ENCODE measurements around the gene SH3BP5L.

Gene SH3BP5L

DNA sequence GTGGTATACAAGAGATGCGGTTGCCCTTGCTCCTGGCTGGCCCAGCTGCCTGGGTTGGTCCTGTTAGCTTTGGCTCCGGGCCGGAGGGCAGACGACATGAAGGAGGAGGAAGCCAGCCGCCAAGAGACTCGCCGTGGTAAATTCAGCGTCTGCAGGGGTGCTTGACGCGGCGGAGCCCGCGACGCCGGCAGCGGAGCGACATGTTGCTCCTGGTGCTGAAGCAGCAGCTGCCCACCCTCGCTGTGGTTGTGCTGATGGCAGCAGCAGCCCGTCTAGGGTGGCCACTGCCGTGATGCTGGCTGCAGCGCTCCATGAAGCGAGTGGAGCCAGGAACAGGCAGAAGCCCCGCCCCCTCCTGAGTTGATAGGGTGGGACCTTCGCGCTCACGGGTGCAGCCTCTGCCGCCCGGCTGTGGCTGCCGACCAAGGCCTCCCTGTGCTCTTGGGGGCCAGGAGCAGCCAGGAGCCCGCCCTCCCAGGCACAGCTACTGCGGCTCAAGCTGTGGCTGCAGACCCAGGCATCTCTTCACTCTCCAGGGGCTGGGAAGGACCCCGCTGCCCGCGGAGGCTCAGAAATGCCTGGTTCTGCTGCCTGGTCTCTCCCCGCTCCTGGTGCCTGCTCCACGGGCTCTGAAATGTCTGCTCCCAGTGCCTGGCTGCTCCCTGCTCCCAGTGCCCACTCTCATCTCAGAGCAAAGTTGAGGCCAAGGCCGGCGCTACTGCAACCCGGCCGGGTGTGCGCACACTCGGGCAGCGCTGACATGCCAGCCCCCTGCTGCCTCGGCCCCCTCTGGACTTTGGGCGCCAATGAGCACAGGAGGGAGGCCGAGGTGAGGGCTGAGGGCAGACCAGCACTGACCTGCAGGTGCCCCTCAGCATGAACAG lies 37.5 kb upstream of the SH3BP5L start:
- DNase-seq (ENCODE audit: low spot score) = peak; percentile 74
- TF ChIP-seq, protein P1, sequence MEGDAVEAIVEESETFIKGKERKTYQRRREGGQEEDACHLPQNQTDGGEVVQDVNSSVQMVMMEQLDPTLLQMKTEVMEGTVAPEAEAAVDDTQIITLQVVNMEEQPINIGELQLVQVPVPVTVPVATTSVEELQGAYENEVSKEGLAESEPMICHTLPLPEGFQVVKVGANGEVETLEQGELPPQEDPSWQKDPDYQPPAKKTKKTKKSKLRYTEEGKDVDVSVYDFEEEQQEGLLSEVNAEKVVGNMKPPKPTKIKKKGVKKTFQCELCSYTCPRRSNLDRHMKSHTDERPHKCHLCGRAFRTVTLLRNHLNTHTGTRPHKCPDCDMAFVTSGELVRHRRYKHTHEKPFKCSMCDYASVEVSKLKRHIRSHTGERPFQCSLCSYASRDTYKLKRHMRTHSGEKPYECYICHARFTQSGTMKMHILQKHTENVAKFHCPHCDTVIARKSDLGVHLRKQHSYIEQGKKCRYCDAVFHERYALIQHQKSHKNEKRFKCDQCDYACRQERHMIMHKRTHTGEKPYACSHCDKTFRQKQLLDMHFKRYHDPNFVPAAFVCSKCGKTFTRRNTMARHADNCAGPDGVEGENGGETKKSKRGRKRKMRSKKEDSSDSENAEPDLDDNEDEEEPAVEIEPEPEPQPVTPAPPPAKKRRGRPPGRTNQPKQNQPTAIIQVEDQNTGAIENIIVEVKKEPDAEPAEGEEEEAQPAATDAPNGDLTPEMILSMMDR (IDR thresholded peaks at IDR 0.05; ENCODE audit: extremely low read depth, insufficient read depth, missing control alignments) = no peak
- in situ Hi-C loops (cut with MboI; ENCODE audit: low pct_unique_long_range_greater_than_20kb, low sequenced_read_pairs, unreplicated experiment) = no loop called here

DNA sequence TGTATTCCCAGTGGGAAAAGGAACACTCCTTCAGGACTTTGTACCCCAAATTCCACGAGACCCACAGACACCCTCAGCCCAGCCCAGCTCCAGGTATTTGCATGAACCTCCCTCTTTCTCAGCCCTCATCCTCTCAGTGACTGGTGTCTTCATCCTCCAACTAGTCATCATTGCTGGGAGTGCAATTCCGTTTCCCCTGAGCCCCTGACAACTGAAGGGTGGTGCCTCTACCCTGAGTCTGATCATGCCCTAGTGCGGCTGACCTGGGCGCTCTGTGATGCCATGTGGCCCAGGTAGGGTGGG lies 36.9 kb upstream of the SH3BP5L start:
- DNase-seq (ENCODE audit: low spot score) = no peak
- in situ Hi-C loops (cut with MboI; ENCODE audit: low pct_unique_long_range_greater_than_20kb, low sequenced_read_pairs, unreplicated experiment) = no loop called here
- TF ChIP-seq, protein P1 (IDR thresholded peaks at IDR 0.05; ENCODE audit: extremely low read depth, insufficient read depth, missing control alignments) = no peak

DNA sequence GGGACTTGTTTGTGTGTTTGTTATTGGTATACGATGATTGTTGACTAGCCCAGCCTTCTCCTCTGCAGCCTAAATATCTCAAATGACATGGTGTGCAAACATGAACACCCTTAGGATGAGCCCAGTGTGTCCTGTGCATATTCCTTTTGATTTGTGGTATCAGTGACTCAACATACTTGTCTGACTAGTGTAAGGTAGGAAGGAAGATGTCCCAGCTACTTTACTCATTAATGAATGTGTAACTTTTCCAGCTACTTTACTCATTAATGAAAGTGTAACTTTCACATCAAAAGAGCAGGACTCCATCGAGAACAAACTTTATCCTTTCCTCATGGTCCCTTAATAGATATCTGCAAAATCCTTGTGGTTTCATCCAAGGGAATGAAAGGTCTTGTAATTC lies 35.9 kb upstream of the SH3BP5L start:
- in situ Hi-C loops (cut with MboI; ENCODE audit: low pct_unique_long_range_greater_than_20kb, low sequenced_read_pairs, unreplicated experiment) = no loop called here
- TF ChIP-seq, protein P1 (IDR thresholded peaks at IDR 0.05; ENCODE audit: extremely low read depth, insufficient read depth, missing control alignments) = no peak
- DNase-seq (ENCODE audit: low spot score) = no peak

DNA sequence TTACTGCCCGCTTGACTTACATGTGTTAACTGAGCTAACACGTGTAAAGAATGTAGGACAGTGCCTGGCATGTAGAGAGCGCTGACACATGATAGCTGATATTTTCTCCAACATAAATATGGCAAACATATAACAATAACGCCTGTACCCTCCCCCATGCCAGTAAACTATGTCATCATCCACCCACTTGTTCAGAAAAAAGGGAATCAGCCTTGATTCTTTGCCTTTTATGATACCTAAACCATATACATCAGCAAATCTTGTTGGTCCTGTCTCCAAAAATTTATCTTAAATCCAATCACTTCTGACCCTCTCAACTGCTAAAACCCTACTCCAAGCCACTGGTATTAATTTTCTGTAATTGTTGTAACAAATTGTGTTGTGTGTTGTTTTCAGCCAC lies 34.3 kb upstream of the SH3BP5L start:
- TF ChIP-seq, protein P1 (IDR thresholded peaks at IDR 0.05; ENCODE audit: extremely low read depth, insufficient read depth, missing control alignments) = no peak
- DNase-seq (ENCODE audit: low spot score) = no peak
- in situ Hi-C loops (cut with MboI; ENCODE audit: low pct_unique_long_range_greater_than_20kb, low sequenced_read_pairs, unreplicated experiment) = no loop called here

DNA sequence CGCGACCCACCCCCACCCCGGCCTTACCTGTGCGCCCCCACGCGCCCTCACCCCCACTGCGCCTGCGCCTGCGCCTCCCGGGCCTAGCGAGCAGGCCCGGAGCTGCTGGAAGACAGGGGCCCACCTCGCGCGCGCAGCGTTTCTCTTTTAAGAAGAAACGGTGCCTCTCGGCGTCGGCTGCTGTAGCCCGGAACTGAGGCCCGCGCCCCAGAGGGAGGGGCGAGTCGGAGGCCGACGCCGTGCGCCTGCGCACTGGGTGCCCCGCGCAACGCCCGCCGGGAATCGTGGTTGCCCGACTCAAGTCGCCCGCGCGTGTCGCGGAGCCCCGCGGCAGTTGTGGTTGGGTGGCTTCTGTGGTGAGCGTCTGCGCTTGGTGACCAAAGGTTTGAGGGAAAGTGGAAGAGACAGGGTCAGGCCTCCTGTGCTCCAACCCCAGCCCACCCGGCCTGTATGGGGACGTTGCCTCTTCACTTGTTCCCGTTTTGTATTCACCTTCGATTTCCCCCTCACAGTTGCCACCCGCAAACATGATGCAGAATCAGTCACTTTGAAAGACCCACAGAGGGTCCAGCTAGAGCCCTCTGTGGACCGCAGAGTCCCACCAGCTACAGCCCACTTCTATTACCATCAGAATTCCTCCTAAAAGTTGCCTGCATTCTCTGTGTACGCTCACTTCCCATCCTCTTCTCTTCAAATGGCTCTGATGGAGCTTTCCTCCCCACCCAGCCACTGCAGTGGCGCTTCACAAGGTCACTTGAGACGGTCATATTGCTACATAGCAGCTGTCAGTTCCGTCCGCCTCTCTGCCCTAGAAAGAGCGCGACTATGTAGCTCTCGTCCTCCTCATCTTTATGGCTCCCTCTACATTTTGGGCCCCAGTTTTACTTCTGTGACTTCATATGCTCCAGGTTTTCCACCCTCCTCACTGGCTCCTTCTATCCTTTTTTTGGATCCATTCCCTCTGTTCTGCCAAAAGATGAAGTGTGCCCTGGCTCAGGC lies 33.5 kb upstream of the SH3BP5L start, which contains the start of gene ZNF692:
TSS of gene ZNF692 (minus strand) at position 195 of the 999 bp plus-strand sequence. CDS start 776 bp downstream, outside the sequence.
- in situ Hi-C loops (cut with MboI; ENCODE audit: low pct_unique_long_range_greater_than_20kb, low sequenced_read_pairs, unreplicated experiment) = no loop called here
- TF ChIP-seq, protein P1 (IDR thresholded peaks at IDR 0.05; ENCODE audit: extremely low read depth, insufficient read depth, missing control alignments) = no peak
- DNase-seq (ENCODE audit: low spot score) = peak; percentile 99

DNA sequence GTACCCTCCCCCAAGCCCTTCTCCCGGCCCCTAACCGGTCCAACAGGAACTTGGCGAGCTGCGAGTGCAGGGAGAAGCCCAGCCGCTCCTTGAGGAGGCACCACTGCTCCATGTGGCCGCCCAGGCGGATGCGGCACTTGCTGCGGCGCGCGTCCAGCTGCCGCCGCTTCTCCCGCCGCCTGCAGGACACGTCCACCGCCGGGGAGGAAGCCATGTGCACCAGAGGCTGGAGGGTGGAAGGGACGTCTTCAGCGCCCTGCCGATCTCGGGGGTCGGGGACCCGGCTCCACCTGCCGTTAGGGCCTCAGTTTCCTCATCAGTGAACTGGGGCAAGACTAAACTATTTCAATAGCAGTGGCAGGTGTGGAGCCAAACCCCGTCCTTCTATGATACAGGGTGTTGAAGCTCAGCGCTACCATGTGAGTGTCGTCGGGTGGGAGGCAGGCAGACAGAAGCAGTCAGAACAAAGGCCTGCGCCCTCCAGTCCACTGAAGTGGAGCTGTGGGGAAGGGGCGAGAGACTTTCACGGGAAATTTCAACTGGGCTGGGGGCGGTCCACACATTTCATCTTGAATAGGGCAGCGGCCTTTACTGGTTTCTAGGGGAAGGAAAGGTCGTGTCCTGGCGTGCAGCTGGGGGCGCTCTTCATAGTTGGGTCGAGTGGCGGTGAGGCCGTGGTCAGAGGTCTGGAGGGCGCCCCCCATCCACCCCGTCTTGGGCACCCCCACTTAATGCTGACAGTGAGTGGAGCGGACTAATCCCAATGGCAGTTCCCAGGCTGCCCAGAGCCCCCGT lies 32.6 kb upstream of the SH3BP5L start:
- peak; percentile 85 for DNase-seq (ENCODE audit: low spot score)
- in situ Hi-C loops (cut with MboI; ENCODE audit: low pct_unique_long_range_greater_than_20kb, low sequenced_read_pairs, unreplicated experiment) = no loop called here
- TF ChIP-seq, protein P1 (IDR thresholded peaks at IDR 0.05; ENCODE audit: extremely low read depth, insufficient read depth, missing control alignments) = peak; percentile 71
